Suprapubic skin (tissue), 4 donors: ENCODE measurements around the gene SLK. TPM values are rescaled to one million over a fixed set of nuclear protein-coding genes. Genes with fewer than 3 reads are reported as not detected.

Source experiments
- DNase-seq, 2 donors: peaks; one replicate each; pipeline ENCODE4 v3.0.0-alpha.2; 2019; ENCODE audit warnings: low spot score in 2 of 2
- H3K27ac ChIP-seq: fragments of 200-600 bp; sonication (generic); one replicate; pipeline ENCODE4 v1.5.1; 2019
- H3K27me3 ChIP-seq: fragments of 200-600 bp; sonication (generic); one replicate; pipeline ENCODE4 v1.5.1; 2019
- H3K36me3 ChIP-seq: fragments of 200-600 bp; sonication (generic); one replicate; pipeline ENCODE4 v1.5.1; 2019
- H3K4me1 ChIP-seq: fragments of 200-600 bp; sonication (generic); one replicate; pipeline ENCODE4 v1.5.1; 2019
- H3K4me3 ChIP-seq: fragments of 200-600 bp; sonication (generic); one replicate; pipeline ENCODE4 v1.5.1; 2019; ENCODE audit warnings: mild to moderate bottlenecking
- H3K9me3 ChIP-seq: fragments of 200-600 bp; sonication (generic); one replicate; pipeline ENCODE4 v1.5.1; 2019
- EP300 ChIP-seq: sonication (generic); formaldehyde crosslinking; IDR thresholded peaks from one replicate; pipeline ENCODE4 v1.6.1; 2017; ENCODE audit warnings: antibody characterized with exemption
- POLR2A ChIP-seq, 2 donors: fragments of 450-650 bp; IDR thresholded peaks; one replicate each; pipeline ENCODE4 v1.6.1; 2017; ENCODE audit warnings: antibody characterized with exemption in 2 of 2, mild to moderate bottlenecking in 2 of 2, moderate library complexity in 2 of 2
- POLR2AphosphoS5 ChIP-seq, 3 donors: sonication (generic); formaldehyde crosslinking; IDR thresholded peaks; one replicate each; pipeline ENCODE4 v1.6.1; 2017; ENCODE audit warnings: antibody characterized with exemption in 3 of 3
- WGBS: methylation state at CpG from one replicate; pipeline ENCODE4 v1.1.5; 2018; 5-methylcytosine and 5-hydroxymethylcytosine counted together
- total RNA-seq, 4 donors: library from RNA; depleted of rRNA; stranded (reverse); fragments of >200 nt; gene quantifications; one replicate each; pipeline ENCODE4 v1.1.0, GENCODE V29; 2016
- TF ChIP-seq, protein P1 (sequence below), 2 donors: fragments of 200-600 bp in 1 of 2; fragments of 450-650 bp in 1 of 2; sonication (generic) in 1 of 2; IDR thresholded peaks; one replicate each; pipeline ENCODE4 v1.5.1; 2016 to 2019; ENCODE audit warnings: antibody characterized with exemption in 2 of 2, mild to moderate bottlenecking in 1 of 2, moderate library complexity in 1 of 2

Gene SLK
- total RNA-seq, 4 donors from 2014 or later = 38.1 to 81.4 (median 56.3) TPM

DNA sequence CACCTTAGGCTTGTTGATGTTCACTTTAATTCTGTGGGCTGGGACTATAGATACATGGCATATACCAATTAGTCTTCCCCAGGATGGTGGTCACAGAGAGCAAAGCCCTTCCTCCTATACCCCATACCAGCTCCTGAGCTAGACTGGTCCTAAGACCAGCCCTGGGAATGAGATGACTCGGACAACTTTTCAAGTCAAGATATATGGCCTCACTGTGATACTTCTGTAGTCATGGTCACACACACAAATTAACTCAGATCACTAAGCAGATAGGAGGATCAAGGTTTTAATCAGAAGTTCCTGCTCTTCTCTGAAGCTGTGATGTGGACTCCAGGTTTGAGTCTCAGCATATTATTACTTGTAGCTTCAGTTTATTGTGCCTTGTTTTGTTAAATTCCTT, 53.1 kb downstream of the SLK start:
- no peaks in the 10 kb centered on the region for H3K27me3 ChIP-seq
- DNase-seq = no peak
- H3K27ac ChIP-seq = no peak overlapping the region
- H3K9me3 ChIP-seq = no peaks in the 10 kb centered on the region
- H3K4me3 ChIP-seq = no peak overlapping the region
- WGBS = 91% methylated on average over 1 of the region's 1 CpG
- H3K36me3 ChIP-seq = peaks cover 86% of the 10 kb centered on the region
- no peak for TF ChIP-seq POLR2A (IDR thresholded peaks at IDR 0.05)
- no peak for TF ChIP-seq EP300
- TF ChIP-seq, protein P1, sequence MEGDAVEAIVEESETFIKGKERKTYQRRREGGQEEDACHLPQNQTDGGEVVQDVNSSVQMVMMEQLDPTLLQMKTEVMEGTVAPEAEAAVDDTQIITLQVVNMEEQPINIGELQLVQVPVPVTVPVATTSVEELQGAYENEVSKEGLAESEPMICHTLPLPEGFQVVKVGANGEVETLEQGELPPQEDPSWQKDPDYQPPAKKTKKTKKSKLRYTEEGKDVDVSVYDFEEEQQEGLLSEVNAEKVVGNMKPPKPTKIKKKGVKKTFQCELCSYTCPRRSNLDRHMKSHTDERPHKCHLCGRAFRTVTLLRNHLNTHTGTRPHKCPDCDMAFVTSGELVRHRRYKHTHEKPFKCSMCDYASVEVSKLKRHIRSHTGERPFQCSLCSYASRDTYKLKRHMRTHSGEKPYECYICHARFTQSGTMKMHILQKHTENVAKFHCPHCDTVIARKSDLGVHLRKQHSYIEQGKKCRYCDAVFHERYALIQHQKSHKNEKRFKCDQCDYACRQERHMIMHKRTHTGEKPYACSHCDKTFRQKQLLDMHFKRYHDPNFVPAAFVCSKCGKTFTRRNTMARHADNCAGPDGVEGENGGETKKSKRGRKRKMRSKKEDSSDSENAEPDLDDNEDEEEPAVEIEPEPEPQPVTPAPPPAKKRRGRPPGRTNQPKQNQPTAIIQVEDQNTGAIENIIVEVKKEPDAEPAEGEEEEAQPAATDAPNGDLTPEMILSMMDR (IDR thresholded peaks at IDR 0.05) = no peak
- TF ChIP-seq POLR2AphosphoS5 (IDR thresholded peaks at IDR 0.05) = no peak
- no peaks in the 10 kb centered on the region for H3K4me1 ChIP-seq

DNA sequence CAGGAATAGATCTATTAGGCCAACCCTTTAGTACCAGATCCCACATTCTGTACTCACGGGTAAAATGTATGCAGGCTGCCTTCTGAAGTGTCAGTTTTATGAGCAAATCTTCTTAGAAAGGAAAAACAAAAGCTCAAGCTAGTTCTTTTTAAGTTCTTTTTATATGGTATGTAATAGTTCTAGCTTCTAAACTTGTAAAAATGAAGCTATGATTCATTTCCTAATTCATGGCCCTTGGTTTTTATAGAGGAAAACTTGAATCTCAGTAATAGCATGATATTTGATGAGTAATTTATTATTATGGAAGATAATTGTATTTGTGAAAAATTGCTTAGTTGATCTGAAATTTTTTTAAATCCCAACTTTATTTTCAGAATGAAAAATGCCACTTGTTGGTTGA, 54.3 kb downstream of the SLK start:
- no peak for DNase-seq
- Histone ChIP-seq H3K9me3 (no peaks in the 10 kb centered on the region), H3K27ac (no peak overlapping the region), H3K36me3 (peaks cover 94% of the 10 kb centered on the region), H3K4me3 (no peak overlapping the region), H3K4me1 (no peaks in the 10 kb centered on the region), H3K27me3 (no peaks in the 10 kb centered on the region)
- TF ChIP-seq POLR2AphosphoS5 (IDR thresholded peaks at IDR 0.05) = no peak
- TF ChIP-seq, protein P1 (IDR thresholded peaks at IDR 0.05) = no peak
- no peak for TF ChIP-seq POLR2A (IDR thresholded peaks at IDR 0.05)
- no peak for TF ChIP-seq EP300
- 94% methylated on average over 1 of the region's 1 CpG for WGBS

DNA sequence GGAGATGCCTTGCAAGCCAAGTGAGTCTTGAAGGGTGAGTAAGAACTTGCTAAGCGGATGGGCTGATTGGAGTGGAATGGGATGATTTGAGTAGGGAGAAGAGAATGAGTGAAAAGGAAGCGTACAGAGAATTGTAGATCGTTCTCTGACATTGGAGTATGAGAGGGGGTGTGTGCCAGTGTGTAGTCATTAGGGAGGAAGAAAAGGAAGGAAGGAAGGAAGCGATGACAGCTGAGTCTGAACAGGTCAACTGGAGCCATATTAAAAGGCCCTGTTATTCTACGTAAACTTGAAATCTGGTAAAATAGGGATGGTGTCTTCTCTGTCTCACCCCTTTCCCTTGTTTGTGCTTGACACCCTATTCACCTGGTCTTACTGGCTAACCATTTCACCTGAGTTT, 55.1 kb downstream of the SLK start:
- no peaks in the 10 kb centered on the region for H3K9me3 ChIP-seq
- no peaks in the 10 kb centered on the region for H3K27me3 ChIP-seq
- H3K27ac ChIP-seq = no peak overlapping the region
- TF ChIP-seq EP300 (no peak), POLR2AphosphoS5 (IDR thresholded peaks at IDR 0.05) (no peak), POLR2A (IDR thresholded peaks at IDR 0.05) (no peak)
- TF ChIP-seq, protein P1 (IDR thresholded peaks at IDR 0.05) = no peak
- 92% methylated on average over 5 of the region's 5 CpGs for WGBS
- peaks cover 98% of the 10 kb centered on the region for H3K36me3 ChIP-seq
- no peaks in the 10 kb centered on the region for H3K4me1 ChIP-seq
- H3K4me3 ChIP-seq = no peak overlapping the region
- no peak for DNase-seq

- 73% methylated on average over 5 of the region's 5 CpGs for WGBS
- no peak for DNase-seq
- Histone ChIP-seq H3K27me3 (no peaks in the 10 kb centered on the region), H3K9me3 (no peaks in the 10 kb centered on the region), H3K4me3 (no peak overlapping the region), H3K36me3 (peaks cover 66% of the 10 kb centered on the region), H3K27ac (no peak overlapping the region), H3K4me1 (peaks cover 6% of the 10 kb centered on the region)
- TF ChIP-seq POLR2AphosphoS5 (IDR thresholded peaks at IDR 0.05) = no peak
- TF ChIP-seq, protein P1 (IDR thresholded peaks at IDR 0.05) = no peak
- no peak for TF ChIP-seq EP300
- no peak for TF ChIP-seq POLR2A (IDR thresholded peaks at IDR 0.05)
These were observed 58.6 kb downstream of the SLK start for GRCh38 chr10:104025524-104025923.

GRCh38 chr10:104026762-104027161, 59.8 kb downstream of the SLK start:
- Histone ChIP-seq H3K4me1 (peaks cover 6% of the 10 kb centered on the region), H3K9me3 (no peaks in the 10 kb centered on the region), H3K27ac (no peak overlapping the region), H3K4me3 (no peak overlapping the region), H3K36me3 (peaks cover 65% of the 10 kb centered on the region), H3K27me3 (no peaks in the 10 kb centered on the region)
- no peak for DNase-seq
- WGBS = 76% methylated on average over 2 of the region's 2 CpGs
- no peak for TF ChIP-seq POLR2AphosphoS5 (IDR thresholded peaks at IDR 0.05)
- no peak for TF ChIP-seq POLR2A (IDR thresholded peaks at IDR 0.05)
- TF ChIP-seq, protein P1 (IDR thresholded peaks at IDR 0.05) = no peak
- TF ChIP-seq EP300 = no peak
